Dermis microvascular lymphatic vessel endothelial cell (primary cell): ENCODE data around the gene RNASET2. TPM values are rescaled to one million over a fixed set of nuclear protein-coding genes. Genes with fewer than 3 reads are reported as not detected.

Experiments used
- DNase-seq, 2 donors: peaks; one replicate each; pipeline versions ENCODE4 v3.0.0 to v3.0.0-alpha.2; 2010; ENCODE audit warnings: low read depth in 2 of 2
- total RNA-seq: library from RNA; depleted of rRNA; stranded (reverse); fragments of >200 nt; gene quantifications from 2 replicates; pipeline ENCODE4 v1.2.1, GENCODE V29; 2014

Gene RNASET2
- total RNA-seq, 1 donor from 2014 or later = 11.6 TPM

GRCh38 chr6:166947251-166947650 lies 9.1 kb downstream of the RNASET2 start:
- DNase-seq = no peak

GRCh38 chr6:166946125-166946524 lies 10.2 kb downstream of the RNASET2 start:
- no peak for DNase-seq

DNA sequence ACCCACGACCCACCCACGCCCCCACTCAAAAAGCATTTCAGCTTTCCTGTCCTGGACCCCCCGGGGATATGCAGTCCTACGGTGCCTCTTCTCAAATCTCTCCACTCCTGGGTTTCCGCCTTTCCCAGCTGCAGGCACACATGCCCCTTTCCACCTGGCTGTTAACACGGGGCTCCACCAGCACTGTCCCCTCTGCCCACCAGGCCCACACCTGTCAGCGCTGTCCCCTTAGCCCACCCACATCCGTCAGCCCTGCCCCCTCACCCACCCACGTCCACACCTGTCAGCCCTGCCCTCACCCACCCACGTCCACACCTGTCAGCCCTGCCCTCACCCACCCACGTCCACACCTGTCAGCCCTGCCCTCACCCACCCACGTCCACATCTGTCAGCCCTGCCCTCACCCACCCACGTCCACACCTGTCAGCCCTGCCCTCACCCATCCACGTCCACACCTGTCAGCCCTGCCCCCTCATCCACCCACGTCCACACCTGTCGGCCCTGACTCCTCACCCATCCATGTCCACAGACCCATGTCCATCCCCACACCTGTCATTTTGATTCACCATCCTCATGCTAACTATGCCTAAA lies 11.6 kb downstream of the RNASET2 start:
- DNase-seq = no peak

- DNase-seq = no peak
These were observed 13.8 kb downstream of the RNASET2 start for GRCh38 chr6:166942393-166943168.

- no peak for DNase-seq
These were observed 15.7 kb downstream of the RNASET2 start for GRCh38 chr6:166940643-166941068.

- no peak for DNase-seq
These were observed 16.5 kb downstream of the RNASET2 start for GRCh38 chr6:166939894-166940293.

- no peak for DNase-seq
These were observed 17.0 kb downstream of the RNASET2 start for GRCh38 chr6:166939345-166939744.

- DNase-seq = no peak
These were observed 17.6 kb downstream of the RNASET2 start for GRCh38 chr6:166938704-166939103.

GRCh38 chr6:166938150-166938549 lies 18.2 kb downstream of the RNASET2 start:
- no peak for DNase-seq

- DNase-seq = no peak
These were observed 18.6 kb downstream of the RNASET2 start for GRCh38 chr6:166937746-166938145.

GRCh38 chr6:166936079-166936787 lies 20.1 kb downstream of the RNASET2 start:
- no peak for DNase-seq

DNA sequence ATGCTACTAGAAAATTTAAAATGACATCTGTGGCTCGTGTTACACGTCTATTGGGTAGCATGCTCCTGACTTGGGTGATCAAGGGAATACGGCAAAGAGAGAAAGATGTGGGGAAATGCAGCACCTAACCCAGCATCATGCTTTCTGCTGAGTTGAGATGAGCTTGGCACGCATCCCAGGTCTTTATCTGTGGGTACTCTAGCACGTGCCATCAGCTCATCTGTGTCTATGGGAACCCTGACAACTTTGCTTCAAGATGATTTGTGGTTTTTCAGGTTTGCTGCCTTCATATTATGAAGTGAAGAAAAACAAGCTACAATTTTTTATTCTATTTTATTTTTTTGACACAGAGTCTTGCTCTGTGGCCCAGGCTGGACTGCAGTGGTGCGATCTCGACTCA lies 21.0 kb downstream of the RNASET2 start:
- DNase-seq = no peak

DNA sequence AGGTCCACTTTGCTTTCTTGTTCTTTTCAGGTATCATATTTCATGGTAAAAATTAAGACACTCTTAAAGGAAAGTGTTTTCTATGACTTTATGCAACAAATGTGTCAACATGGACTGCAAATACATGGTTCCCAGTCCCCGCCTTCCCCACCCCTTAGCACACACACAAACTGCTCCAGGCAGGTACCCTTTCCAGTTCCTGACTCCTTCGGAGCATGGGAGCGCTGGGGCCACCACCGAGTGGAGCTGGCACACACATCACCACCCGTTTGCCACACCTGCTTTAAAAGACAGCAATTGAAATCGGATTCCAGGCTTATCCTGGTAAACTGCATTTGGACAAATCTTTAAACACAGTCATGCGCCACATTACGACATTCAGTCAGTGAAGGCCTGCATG lies 22.2 kb downstream of the RNASET2 start:
- no peak for DNase-seq

- DNase-seq = no peak
These were observed 23.0 kb downstream of the RNASET2 start for GRCh38 chr6:166933396-166933795.

DNA sequence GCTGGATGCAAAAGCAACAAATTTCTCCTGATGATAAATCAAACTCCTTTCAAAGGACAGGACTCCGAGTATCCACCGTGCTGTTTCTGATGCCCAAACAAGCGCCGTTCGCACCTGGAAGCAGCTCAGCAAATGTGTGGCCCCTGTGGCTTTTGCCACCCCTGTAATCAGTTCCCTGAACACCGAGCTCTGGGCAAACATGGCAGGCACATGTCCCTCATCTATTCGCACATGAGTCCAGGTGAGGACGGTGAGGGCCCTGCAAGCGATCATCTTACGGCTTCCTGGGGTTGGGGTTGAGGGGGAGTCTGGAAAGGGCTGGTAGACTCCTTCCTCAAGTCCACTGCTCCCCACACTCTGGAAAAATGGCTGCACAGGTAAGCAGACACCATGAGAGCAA lies 23.7 kb downstream of the RNASET2 start:
- no peak for DNase-seq

GRCh38 chr6:166932116-166932515 lies 24.2 kb downstream of the RNASET2 start:
- DNase-seq = no peak

DNA sequence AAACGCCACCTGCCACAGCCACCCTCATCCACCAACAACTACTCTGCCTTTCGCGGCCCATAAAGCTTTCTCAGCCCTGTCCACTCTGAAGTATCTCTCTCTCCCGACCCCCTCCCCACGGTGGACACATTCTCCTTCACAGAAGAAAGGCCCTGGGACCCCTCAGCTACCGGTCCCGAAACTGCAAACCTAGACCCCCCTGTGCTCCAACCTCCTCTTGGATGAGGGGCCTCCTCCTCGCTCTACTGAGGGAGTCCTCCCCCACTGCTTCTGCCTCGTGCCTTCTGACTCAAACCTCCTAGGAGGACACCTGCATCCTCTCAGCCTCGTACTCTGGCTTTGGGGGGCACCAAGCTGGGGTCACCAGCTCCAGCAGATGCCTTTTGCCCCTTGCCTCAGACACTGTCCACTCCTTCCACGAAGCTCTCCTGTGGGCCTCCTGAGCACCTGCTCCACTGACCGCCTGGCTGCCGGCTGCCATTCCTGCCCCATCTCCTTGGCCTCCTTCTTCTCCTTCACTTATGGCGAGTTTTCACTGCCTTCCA lies 24.9 kb downstream of the RNASET2 start:
- DNase-seq = no peak

- no peak for DNase-seq
These were observed 25.9 kb downstream of the RNASET2 start for GRCh38 chr6:166930354-166930891.

DNA sequence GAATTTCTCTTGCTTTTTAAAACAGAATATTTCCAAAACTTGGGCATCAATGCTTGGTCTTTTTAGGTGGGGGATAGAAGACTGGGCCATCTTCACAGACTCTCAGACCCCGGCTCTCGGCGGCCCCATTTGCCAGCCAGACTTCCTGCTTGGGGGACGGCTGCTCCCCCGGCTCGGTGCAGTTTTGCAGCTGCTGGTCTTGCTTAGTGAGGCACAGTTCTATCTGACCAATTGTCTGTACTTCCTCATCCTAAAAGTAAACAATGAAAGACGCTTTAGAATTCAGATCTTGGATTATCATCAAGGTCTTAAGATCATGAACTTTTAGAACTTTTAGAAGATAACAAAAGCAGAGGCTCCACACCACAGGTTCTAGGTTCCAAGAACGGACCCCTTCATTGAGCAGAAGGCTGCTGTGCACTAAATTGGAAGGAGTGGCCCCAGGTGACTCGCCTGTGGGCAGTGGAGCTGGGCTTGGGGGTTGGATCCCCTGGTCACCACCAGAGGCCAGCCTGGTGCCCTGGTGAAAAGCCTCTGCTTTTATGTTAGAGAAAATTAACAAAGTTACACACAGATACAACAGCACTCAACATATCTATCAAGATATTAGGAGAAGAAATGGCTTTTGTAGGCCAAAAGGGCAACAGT lies 26.7 kb downstream of the RNASET2 start:
- DNase-seq = no peak

- DNase-seq = no peak
These were observed 27.5 kb downstream of the RNASET2 start for GRCh38 chr6:166928644-166929541.
